HG02973 (cell line): ENCODE measurements around the gene GREB1.
"Not testable (repeated sequence)": the region's sequence is repeated elsewhere in the genome, so short reads cannot be mapped to it uniquely, and the experiment has no call there.

Source experiments
- ATAC-seq: cut with Tn5 transposase; IDR thresholded peaks from one replicate; pipeline ENCODE4 v1.9.1; 2021; ENCODE audit warnings: moderate library complexity; ENCODE audit not compliant: unreplicated experiment

The GREB1 gene

GRCh38 chr2:11657646-11658045 lies 123.8 kb downstream of the GREB1 start:
- ATAC-seq, result no peak

- ATAC-seq, result no peak
These were observed 124.6 kb downstream of the GREB1 start for GRCh38 chr2:11658208-11659114.

GRCh38 chr2:11659115-11659475 lies 125.2 kb downstream of the GREB1 start:
- ATAC-seq, result no peak

GRCh38 chr2:11659851-11660250 lies 126.0 kb downstream of the GREB1 start:
- no peak for ATAC-seq

GRCh38 chr2:11660396-11660795 lies 126.6 kb downstream of the GREB1 start:
- ATAC-seq, result not testable (repeated sequence)

GRCh38 chr2:11661891-11662435 lies 128.1 kb downstream of the GREB1 start:
- no peak for ATAC-seq

GRCh38 chr2:11662882-11663281 lies 129.0 kb downstream of the GREB1 start:
- ATAC-seq, result no peak

GRCh38 chr2:11663427-11663826 lies 129.6 kb downstream of the GREB1 start:
- no peak for ATAC-seq

- no peak for ATAC-seq
These were observed 131.2 kb downstream of the GREB1 start for GRCh38 chr2:11665028-11665427.

GRCh38 chr2:11665510-11666362 lies 131.9 kb downstream of the GREB1 start:
- no peak for ATAC-seq

GRCh38 chr2:11667194-11667593 lies 133.3 kb downstream of the GREB1 start:
- no peak for ATAC-seq

GRCh38 chr2:11667866-11668637 lies 134.2 kb downstream of the GREB1 start:
- no peak for ATAC-seq

- ATAC-seq, result no peak
These were observed 135.8 kb downstream of the GREB1 start, which contains the start of gene NTSR2 for GRCh38 chr2:11669454-11670291. Gene NTSR2 (minus strand): TSS chr2:11670195. CDS start chr2:11670129, 66 bp downstream.

GRCh38 chr2:11672407-11672806 lies 138.6 kb downstream of the GREB1 start:
- ATAC-seq, result no peak

- no peak for ATAC-seq
These were observed 141.1 kb downstream of the GREB1 start for GRCh38 chr2:11674983-11675382.

- ATAC-seq, result no peak
These were observed 141.7 kb downstream of the GREB1 start for GRCh38 chr2:11675423-11676112.

- ATAC-seq, result no peak
These were observed 142.8 kb downstream of the GREB1 start for GRCh38 chr2:11676640-11677039.

- no peak for ATAC-seq
These were observed 143.6 kb downstream of the GREB1 start for GRCh38 chr2:11677136-11678055.
